HG02623 (cell line): ENCODE data around the gene LENG8.

Experiments
- ATAC-seq: cut with Tn5 transposase; IDR thresholded peaks from one replicate; pipeline ENCODE4 v1.9.1; 2021; ENCODE audit warnings: moderate library complexity; ENCODE audit not compliant: unreplicated experiment

The LENG8 gene

DNA sequence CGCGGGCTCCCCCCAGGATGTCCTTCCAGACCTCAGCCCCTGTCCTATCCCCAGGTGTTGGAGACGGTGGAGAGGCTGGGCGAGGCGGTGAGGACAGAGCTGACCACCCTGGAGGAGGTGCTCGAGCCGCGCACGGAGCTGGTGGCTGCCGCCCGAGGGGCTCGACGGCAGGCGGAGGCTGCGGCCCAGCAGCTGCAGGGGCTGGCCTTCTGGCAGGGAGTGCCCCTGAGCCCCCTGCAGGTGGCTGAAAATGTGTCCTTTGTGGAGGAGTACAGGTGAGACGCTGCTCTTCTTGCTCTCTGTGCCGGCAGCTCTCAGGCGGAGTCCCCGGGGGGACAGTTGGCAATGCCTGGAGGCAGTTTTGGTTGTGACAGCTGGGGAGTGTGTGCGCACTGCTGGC lies 26.9 kb upstream of the LENG8 start:
- no peak for ATAC-seq

DNA sequence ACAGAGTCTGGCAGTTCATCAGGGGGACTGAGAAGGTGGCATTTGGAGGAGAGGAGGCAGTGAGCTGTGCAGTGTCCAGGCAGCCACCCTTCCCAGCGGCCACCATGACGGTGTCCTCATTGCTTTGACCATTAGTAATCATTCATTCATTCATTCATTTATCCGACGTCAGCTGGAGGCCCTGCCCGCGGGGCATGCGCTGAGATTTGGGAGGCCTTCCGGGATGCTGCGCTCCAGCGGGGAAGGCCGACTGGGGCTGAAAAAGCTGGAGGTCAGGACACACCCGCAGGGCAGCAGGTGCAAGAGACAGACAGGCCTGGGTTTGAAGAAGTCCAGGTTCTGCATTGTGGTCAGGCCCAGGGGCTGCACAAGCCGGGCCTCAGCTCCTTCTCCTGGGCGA lies 24.8 kb upstream of the LENG8 start:
- ATAC-seq = no peak

DNA sequence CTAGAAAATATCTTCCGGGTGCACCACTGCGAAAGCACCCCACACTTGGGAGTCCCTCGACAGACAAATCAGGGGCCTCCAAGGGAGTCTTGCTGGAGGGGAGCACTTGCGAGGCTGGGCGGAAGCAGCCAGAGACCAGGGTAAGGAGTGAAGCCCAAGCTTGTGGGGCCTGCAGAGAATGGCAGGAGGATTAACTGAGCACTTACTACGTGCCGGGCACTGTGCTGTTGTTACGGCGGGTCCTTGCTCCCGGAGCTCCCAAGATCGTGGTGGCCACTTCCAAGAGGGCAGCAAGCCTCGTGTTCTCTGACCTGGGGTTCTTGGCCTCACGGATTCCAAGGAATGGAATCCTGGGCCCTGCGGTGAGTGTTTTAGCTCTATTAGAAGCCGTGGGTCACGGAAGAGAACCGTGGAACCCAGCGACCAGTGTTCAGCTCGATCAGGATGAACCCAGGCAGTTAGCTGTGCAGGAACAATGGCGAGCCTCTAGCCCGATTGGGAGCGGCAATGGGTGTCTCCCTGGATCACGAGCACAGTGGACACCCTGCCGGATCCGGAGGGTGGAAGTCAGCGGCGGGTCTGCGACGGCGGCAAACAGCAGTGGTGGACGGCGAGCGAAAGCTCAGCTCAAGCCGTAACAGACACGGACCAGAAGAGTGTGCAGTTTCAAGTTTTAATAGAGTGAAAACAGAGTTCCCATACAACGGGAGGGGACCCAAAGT lies 24.2 kb upstream of the LENG8 start:
- ATAC-seq = no peak

DNA sequence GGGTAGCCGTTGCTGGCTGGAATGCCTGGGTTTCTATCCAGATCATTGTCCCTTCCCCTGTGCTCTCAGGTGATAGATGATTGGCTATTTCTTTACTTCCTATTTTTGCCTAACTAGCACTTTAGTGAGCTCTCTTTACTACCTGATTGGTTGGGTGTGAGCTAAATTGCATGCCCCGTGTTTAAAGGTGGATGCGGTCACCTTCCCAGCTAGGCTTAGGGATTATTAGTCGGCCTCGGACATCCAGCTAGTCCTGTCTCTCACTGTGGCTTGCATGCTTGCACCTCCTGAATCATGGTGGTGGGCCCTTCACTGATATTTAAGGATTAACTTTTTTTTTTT lies 23.6 kb upstream of the LENG8 start:
- no peak for ATAC-seq

DNA sequence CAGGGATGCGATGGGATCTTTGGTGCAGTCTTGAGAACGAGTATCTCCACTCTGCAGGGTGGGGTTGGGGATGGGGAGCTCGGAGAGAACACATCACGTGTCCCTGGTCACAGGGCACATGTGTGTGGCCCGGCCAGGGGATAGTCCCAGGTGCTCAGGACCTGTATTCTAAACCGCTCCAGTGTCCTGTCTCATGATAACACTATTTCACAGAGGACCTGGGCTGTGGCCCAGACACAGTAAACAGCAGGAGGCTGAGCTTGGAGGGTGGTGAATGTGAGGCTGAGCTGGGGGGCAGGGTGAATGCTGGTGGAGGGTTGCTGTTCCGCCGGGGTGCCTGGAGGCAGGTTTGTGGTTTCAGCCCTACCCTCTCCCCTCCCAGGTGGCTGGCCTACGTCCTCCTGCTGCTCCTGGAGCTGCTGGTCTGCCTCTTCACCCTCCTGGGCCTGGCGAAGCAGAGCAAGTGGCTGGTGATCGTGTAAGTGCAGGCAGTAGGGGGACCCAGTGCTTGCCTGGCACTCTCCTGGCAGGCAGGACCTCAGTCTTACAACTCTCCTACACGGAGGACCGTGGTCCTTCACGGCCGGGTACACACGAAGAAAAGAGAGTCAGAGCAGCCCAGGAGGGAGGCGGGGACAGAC lies 22.6 kb upstream of the LENG8 start:
- no peak for ATAC-seq

DNA sequence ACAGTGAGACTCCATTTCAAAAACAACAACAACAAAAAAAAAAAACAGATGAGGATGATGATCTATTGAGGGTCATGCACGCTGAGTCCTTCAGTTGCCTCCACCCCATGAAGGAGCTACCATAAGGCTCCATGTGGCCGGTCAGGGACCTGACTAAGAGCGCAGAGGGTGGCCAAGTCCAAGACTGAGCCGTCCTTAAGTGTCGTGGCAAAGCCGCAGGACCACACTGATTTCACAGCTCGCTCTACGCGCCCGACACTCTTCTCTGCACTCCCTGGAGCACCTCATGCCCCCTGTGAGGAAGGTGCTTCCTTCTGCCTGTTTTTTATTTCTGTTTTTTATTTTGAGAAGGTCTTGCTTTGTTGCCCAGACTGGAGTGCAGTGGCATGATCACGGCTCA lies 21.4 kb upstream of the LENG8 start:
- ATAC-seq = no peak

DNA sequence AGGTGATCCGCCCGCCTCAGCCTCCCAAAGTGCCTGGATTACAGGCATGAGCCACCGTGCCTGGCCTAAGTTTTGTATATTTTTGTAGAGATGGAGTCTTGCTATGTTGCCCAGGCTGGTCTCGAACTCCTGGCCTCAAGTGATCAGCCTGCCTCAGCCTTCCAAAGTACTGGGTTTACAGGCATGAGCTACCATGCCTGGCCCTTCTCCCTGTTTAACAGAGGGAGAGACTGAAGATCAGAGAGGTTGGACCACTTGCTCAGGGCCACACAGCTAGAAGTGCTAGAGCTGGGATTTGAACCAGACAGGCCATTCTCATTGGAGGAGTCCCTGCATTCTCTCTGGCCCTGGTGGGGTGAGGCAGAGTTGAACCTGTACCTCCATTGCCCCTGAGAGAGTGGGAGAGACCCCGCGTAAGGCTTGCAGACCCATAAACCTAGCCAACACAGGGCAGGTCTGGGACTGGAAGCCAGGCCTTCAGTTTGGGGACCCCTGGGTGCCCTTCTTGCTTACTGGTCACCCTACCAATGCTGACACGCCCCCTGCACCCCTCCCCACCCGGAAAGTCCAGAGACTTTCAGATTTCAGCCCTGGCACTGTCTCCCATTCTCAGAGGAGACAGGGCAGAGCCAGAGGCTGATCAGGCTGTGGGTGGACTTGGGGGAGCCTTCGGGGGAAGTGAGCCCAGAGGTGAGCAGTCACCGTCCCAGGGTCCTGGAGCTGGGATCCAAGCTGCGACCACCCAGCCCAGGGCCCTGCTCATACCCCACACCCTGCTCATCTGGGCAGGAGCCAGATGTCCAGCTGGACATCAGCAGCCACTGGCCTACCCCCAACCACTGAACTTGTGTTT lies 20.4 kb upstream of the LENG8 start:
- no peak for ATAC-seq

DNA sequence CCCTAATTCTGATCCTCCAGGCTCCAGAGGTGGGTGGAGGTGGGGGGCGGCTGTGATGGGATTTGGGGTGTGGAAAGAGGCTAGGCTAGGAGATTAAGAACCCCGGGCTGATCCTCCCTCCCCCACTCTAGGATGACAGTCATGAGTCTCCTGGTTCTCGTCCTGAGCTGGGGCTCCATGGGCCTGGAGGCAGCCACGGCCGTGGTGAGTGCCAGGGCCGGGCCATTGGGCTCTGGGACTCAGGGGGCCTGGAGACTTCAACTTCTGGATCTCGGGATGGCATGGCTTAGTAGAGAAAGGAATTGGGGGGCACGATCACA lies 19.9 kb upstream of the LENG8 start:
- no peak for ATAC-seq

DNA sequence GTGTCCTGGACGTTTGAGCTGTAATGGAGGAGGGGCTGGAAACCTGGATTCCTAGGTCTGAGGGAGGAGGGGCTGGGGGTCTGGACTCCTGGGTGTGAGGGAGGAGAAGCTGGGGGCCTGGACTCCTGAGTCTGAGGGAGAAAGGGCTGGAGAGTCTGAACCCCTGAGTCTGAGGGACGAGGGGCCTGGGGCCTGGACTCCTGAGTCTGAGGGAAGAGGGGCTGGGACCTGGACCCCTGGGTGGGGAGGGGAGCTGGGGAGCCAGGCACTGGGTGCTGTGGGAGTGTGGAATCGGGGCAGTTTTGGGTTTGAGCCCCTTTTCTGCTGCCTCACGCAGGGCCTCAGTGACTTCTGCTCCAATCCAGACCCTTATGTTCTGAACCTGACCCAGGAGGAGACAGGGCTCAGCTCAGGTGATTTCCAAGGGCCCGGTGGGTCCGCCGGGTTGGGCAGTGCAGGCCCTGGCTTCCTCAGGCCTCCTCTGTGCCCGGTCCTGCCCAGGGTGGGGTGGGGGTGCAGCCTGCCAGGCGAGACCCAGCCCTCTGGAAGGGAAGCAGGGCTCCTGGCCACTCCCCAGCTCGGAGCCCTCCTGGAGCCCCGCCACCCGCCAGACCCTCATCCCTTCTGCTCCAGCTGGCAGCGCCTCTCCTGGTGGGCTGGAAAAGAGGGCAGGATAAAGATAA lies 19.3 kb upstream of the LENG8 start:
- ATAC-seq = no peak

DNA sequence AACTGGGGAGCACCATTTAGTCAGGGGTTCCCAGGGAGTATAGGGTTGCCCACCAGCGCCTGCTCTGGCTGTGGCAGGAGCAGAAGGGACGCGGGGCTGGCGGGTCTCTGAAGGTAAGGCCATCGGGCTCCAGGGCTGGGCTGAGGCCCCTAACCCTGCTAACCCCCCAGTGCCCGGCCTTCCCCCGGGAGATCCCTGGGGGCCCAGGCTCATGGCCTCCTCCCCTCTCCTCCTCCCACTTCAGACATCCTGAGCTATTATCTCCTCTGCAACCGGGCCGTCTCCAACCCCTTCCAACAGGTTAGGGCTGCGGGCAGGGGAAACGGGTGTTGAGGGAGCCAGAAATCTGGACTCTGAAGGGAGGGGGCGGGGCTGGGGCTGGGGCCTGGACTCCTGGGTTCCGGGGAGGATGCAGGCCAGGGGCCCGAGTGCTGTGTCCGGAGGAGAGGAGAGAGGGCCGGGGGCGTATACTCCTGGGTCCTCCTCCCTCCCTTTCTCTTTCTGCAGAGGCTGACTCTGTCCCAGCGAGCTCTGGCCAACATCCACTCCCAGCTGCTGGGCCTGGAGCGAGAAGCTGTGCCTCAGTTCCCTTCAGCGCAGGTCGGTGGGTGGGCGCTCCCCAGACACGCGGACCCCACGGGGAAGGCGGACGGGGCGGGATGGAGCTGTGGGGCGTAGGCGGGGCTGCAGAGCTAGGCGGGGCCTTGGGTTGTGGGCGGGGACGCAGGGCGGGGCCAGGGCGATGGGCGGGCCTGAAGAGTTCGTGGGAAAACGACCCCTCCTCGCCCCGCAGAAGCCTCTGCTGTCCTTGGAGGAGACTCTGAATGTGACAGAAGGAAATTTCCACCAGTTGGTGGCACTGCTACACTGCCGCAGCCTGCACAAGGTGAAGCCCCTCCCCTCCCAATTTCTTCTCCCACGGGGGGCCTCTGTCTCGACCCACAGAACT lies 18.4 kb upstream of the LENG8 start:
- no peak for ATAC-seq

DNA sequence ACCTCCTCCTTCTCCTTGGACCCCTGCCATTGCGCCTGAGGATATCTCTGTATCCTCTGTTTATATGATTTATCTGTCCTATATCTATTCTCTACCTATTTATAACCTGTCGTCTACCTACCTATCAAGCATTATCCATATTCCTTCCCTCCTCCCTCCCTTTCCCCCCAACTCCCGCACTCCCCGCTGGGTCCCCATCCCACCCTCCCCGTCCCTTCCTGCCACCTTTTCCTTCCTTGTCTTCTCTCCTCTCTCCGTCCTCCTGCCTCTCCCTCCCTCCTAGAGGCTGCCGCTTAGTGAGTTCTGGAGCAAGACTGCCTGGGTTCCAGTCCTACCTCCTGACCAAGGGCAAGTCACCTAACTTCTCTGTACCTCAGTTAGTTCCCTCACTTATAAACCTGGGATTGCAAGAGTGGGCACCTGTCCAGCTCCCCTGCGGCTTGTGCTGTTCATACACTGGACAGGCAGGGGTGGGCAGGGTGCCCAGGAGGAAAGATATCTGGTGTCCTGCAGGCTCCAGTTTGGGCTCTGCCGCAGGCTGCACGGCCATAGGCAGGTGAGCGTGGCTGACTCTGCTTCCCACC lies 17.7 kb upstream of the LENG8 start:
- ATAC-seq = no peak

DNA sequence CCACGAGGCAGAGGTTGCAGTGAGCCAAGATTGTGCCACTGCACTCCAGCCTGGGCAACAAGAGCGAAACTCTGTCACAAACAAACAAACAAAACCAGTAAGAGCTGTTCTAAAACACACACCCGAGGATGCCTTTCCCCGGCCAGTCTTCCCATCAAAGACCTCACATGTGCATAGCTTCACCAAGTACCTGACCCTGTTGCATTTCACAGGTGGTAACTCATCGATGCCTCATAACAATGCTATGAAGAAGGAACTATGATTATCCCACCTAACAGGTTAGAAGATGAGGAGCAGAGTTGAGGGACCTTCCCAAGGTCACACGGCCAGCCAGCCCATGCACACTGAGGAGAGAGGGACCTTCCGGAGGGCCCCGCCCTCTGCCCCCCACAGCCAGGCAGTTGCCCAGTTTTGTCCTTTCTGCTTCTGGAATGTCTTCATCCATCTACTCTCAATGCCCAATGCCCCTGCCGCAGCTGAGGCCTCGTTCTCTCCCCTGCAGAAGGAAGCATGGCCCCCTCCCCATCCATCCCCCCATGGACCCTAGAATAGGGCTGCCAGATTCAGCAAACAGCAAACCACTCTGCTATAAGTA lies 16.8 kb upstream of the LENG8 start:
- no peak for ATAC-seq

DNA sequence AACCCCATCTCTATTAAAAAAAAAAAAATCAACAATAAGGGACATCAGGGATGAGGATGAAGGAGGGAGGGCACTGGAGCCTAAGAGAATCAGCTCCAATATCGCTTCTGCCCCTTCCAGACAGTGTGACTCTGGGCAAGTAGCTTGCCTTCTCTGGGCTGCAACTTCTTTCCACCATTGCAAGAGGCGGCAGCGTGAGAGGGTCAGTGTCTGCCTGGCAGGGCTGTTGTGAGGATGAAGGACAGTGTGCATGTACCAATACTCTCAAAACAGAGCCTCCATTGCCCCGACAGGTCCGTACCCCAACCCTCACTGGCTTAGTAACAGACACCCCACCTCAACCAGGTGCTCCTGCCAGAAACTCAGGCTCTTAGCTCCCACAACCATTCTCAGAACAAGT lies 15.3 kb upstream of the LENG8 start:
- no peak for ATAC-seq

DNA sequence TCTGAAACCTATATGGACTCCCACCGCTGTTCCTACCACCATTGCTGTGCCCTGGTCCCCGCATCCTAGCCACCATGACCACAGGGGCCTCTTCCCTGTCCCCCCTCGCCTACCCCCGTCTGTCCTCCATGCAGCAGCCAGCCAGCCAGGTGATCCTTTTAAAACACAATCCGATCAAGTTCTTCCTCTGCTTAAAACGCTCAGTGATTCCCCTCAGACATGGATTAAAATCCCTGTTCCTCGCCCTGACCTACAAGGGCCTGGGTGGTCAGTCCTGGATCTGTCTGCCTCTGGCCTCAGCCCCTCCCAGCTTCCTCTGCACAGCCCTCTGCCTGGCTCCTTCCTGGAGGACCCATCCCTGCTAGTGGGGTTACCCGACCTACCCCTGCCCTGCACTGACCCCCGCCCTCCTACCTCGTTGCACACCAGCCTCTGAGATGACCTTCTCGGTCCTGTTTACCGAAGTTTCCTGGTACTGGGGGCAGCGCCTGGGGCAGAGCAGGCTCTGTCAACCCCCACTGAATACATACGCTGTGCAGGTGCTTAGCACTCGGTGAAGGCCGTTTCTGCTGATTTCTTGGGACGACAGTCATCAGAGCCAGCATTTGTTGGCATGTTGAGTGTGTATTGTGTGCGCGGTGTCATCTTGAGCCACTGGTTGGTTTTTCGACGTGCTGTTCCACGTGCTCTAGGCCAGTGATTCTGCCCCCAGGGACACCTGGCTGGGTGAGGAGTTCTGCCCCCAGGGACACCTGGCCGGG lies 14.7 kb upstream of the LENG8 start:
- no peak for ATAC-seq

DNA sequence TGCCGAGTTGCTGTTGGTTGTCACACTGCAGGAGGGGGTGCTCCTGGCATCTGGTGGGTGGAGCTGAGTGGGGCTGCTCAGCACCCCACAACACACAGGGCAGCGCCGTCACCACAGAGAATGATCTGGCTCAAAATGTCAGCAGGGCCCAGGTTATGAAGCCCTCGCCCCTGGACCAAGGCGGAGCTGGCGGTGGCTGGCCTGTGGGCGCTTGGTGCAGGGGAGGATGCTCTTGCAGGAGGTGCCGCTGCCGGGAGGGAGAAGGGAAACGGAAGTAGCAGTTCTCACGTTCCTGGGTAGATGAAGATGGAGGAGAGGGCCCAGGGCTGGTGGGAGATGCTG lies 14.2 kb upstream of the LENG8 start:
- ATAC-seq = no peak

DNA sequence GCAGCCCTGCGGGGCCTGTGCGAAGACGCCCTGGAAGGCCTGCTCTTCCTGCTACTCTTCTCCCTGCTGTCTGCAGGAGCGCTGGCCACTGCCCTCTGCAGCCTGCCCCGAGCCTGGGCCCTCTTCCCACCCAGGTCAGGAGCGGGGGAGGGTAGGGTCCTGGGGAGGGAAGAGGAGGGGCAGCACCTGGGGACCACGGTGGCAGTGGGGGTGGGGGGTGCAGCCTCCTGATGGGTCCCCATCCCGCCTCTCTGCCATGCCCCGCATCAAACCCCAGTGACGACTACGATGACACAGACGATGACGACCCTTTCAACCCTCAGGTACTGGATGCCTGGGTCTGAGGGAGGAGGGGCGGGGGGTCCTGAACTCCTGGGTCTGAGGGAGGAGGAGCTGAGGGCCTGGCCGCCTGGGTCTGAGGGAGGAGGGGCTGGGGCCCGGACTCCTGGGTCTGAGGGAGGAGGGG lies 13.4 kb upstream of the LENG8 start:
- no peak for ATAC-seq

DNA sequence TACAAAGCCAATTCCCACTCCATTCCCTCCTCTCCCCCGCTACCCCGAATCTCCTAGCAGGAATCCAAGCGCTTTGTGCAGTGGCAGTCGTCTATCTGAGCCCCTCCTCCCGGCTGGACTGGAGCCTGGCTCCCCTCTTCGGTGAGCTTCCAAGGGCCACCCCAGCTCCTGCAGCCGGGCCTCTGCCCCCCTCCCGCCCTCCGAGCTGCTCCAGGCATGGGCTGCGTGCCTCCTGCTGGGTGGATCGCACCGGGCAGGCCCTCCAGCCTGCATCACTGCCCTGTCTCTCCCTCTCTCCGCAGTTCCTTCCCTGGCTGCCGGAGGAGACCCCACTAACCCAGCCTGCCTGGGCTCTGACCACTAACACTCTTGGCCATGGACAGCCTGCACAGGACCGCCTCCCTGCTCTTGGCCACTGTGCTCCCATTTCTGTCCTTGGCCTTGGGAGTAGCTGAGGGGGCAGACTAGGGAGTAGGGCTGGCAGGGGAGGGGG lies 12.9 kb upstream of the LENG8 start:
- no peak for ATAC-seq

DNA sequence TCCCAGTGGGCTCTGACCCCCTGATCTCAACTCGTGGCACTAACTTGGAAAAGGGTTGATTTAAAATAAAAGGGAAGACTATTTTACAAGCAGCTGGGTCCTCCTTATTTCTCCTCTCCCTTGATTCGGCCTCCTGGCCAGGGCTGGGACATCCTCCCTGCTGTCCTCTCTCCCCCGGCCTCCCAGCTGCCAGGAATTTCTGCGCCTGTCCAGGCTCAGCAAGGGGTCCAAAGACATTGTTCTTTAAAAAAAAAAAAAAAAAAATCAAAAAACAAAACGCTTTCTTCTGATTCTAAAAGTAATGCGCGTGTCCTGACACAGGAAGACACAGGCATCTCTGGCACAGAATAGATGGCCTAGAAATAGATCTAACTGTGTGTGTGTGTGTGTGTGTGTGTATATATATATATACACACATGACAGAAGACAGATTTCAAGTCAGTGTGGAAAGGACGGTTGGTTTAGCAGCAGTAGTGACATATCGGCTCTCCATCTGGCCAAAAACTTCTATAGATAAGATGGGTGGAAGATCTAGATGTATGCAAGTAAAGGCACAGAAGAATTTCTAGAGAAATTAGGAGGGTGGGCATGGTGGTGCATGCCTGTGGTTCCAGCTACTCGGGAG lies 12.3 kb upstream of the LENG8 start:
- ATAC-seq = no peak
